Vagina (tissue), 2 donors: Measurements from ENCODE around the gene DGKI. TPM values are rescaled to one million over a fixed set of nuclear protein-coding genes. Genes with fewer than 3 reads are reported as not detected.

ENCODE experiments used
- DNase-seq, 2 donors: peaks; one replicate each; pipeline ENCODE4 v3.0.0-alpha.2; 2017; ENCODE audit errors: extremely low spot score in 2 of 2
- H3K27ac ChIP-seq: fragments of 200-600 bp; sonication (generic); one replicate; pipeline ENCODE4 v1.5.1; 2019
- H3K27me3 ChIP-seq: fragments of 200-600 bp; sonication (generic); one replicate; pipeline ENCODE4 v1.5.1; 2019
- H3K36me3 ChIP-seq, 2 donors: fragments of 200-600 bp; sonication (generic); one replicate each; pipeline ENCODE4 v1.5.1; 2017 to 2019
- H3K4me1 ChIP-seq: fragments of 200-600 bp; sonication (generic); one replicate; pipeline ENCODE4 v1.5.1; 2019
- H3K4me3 ChIP-seq, 2 donors: fragments of 200-600 bp; sonication (generic); 1 replicate in 1 of 2; 2 replicates in 1 of 2; pipeline ENCODE4 v1.5.1; 2016 to 2019
- H3K9me3 ChIP-seq: fragments of 200-600 bp; sonication (generic); one replicate; pipeline ENCODE4 v1.5.1; 2019
- CTCF ChIP-seq, 3 experiments: fragments of 450-650 bp in 2 of 3; fragments of 200-600 bp in 1 of 3; sonication (generic) in 1 of 3; IDR thresholded peaks; one replicate each; pipeline ENCODE4 v1.5.1; 2017 to 2019; ENCODE audit warnings: antibody characterized with exemption in 3 of 3, mild to moderate bottlenecking in 2 of 3, moderate library complexity in 2 of 3
- POLR2A ChIP-seq, 2 donors: fragments of 450-650 bp; IDR thresholded peaks; one replicate each; pipeline ENCODE4 v1.6.1; 2017; ENCODE audit warnings: antibody characterized with exemption in 2 of 2, mild to moderate bottlenecking in 2 of 2, moderate library complexity in 2 of 2
- POLR2AphosphoS5 ChIP-seq, 2 donors: sonication (generic); formaldehyde crosslinking; IDR thresholded peaks; one replicate each; pipeline ENCODE4 v1.9.0; 2017; ENCODE audit warnings: antibody characterized with exemption in 2 of 2, mild to moderate bottlenecking in 2 of 2, low read depth in 1 of 2; ENCODE audit not compliant: insufficient read depth in 1 of 2
- intact Hi-C: fragments of 100-400 bp; cut with DNase I; formaldehyde crosslinking; loops from one replicate; pipeline ENCODE4 v1.15.1; 2023
- total RNA-seq: library from RNA; depleted of rRNA; stranded (reverse); fragments of >200 nt; gene quantifications from one replicate; pipeline ENCODE4 v1.2.3, GENCODE V29; 2016

Gene DGKI
- total RNA-seq, 1 donor from 2014 or later, result 1.2 TPM

DNA sequence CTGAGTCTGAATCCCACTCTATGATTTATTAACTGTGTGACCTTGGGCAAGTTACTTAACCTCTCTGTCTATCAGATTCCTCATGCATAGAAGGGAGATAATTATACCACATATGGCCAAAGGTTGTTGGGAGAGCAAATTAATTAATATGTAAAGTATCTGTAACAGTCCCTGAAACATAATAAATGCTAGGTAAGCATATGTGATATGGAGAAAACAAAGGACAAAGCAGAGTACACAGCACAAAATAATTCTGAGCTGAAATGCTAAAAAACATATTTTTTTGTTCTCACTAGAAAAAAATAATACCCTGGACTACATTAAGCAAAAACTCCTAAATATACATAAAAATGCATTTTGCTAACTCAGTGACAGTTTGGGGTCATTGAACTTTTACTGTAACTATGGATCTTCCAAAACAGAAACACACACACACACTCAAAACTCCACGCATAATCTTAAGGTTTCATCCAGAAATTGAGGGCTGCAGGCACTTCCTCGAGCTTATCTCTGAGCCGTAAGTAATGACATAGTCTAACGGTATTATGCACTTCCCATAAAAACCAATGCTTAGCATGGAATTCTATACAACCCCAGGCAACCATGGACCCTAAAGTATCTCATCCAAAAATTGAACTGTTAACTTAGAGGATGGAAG lies 301.6 kb downstream of the DGKI start:
- TF ChIP-seq POLR2A (IDR thresholded peaks at IDR 0.05) (no peak), CTCF (IDR thresholded peaks at IDR 0.05) (no peak), POLR2AphosphoS5 (IDR thresholded peaks at IDR 0.05; ENCODE audit: insufficient read depth in 1 of 2, low read depth in 1 of 2) (no peak)
- DNase-seq, result no peak
- H3K27ac ChIP-seq, result no peak overlapping the region
- no peaks in the 10 kb centered on the region for H3K27me3 ChIP-seq
- H3K36me3 ChIP-seq, result no peaks in the 10 kb centered on the region
- H3K4me1 ChIP-seq, result no peaks in the 10 kb centered on the region
- H3K4me3 ChIP-seq, result no peak overlapping the region
- intact Hi-C loops, result no loop called here
- H3K9me3 ChIP-seq, result no peaks in the 10 kb centered on the region

- Histone ChIP-seq H3K4me1 (no peaks in the 10 kb centered on the region), H3K4me3 (no peak overlapping the region), H3K36me3 (no peaks in the 10 kb centered on the region), H3K27ac (no peak overlapping the region), H3K27me3 (no peaks in the 10 kb centered on the region), H3K9me3 (no peaks in the 10 kb centered on the region)
- DNase-seq, result no peak
- intact Hi-C loops, result no loop called here
- no peak for TF ChIP-seq CTCF (IDR thresholded peaks at IDR 0.05)
- no peak for TF ChIP-seq POLR2AphosphoS5 (IDR thresholded peaks at IDR 0.05; ENCODE audit: insufficient read depth in 1 of 2, low read depth in 1 of 2)
- no peak for TF ChIP-seq POLR2A (IDR thresholded peaks at IDR 0.05)
Measured at GRCh38 chr7:137544453-137545058, 302.2 kb downstream of the DGKI start.

- TF ChIP-seq POLR2A (IDR thresholded peaks at IDR 0.05) (no peak), POLR2AphosphoS5 (IDR thresholded peaks at IDR 0.05; ENCODE audit: insufficient read depth in 1 of 2, low read depth in 1 of 2) (no peak), CTCF (IDR thresholded peaks at IDR 0.05) (no peak)
- Histone ChIP-seq H3K27me3 (no peaks in the 10 kb centered on the region), H3K36me3 (no peaks in the 10 kb centered on the region), H3K27ac (no peak overlapping the region), H3K4me3 (no peak overlapping the region), H3K4me1 (no peaks in the 10 kb centered on the region), H3K9me3 (no peaks in the 10 kb centered on the region)
- intact Hi-C loops, result no loop called here
- no peak for DNase-seq
Measured at GRCh38 chr7:137539111-137539715, 307.6 kb downstream of the DGKI start.

GRCh38 chr7:137538361-137538762 lies 308.4 kb downstream of the DGKI start:
- Histone ChIP-seq H3K27me3 (no peaks in the 10 kb centered on the region), H3K36me3 (no peaks in the 10 kb centered on the region), H3K4me3 (no peak overlapping the region), H3K4me1 (no peaks in the 10 kb centered on the region), H3K9me3 (no peaks in the 10 kb centered on the region), H3K27ac (no peak overlapping the region)
- no peak for TF ChIP-seq CTCF (IDR thresholded peaks at IDR 0.05)
- TF ChIP-seq POLR2A (IDR thresholded peaks at IDR 0.05), result no peak
- TF ChIP-seq POLR2AphosphoS5 (IDR thresholded peaks at IDR 0.05; ENCODE audit: insufficient read depth in 1 of 2, low read depth in 1 of 2), result no peak
- intact Hi-C loops, result no loop called here
- DNase-seq, result no peak

DNA sequence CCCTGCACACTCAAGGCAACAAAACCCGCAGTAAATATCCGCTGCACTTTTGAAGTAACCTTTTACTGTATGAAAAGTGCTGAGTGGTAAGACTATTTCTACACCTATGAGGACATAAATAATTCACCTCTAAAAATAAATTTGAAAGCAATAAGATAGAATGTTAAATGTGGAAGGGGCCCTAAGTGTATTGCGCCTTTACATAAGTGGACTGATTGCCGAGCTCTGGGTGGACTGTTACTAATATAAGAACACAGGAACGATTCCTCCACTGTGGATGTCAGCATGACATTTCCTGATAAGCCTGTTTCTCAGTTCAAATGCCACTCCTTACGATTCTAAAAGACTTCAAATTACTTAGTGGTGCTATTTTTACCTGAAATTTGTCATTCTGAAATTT lies 311.2 kb downstream of the DGKI start:
- Histone ChIP-seq H3K27ac (no peak overlapping the region), H3K36me3 (no peaks in the 10 kb centered on the region), H3K4me3 (no peak overlapping the region), H3K4me1 (no peaks in the 10 kb centered on the region), H3K9me3 (no peaks in the 10 kb centered on the region), H3K27me3 (no peaks in the 10 kb centered on the region)
- no peak for TF ChIP-seq CTCF (IDR thresholded peaks at IDR 0.05)
- intact Hi-C loops, result no loop called here
- DNase-seq, result no peak
